Pulmonary artery endothelial cell (primary cell): Measurements from ENCODE around the gene CAMSAP2. TPM values are rescaled to one million over a fixed set of nuclear protein-coding genes. Genes with fewer than 3 reads are reported as not detected.

Source experiments
- DNase-seq: peaks from one replicate; pipeline ENCODE4 v3.0.0-alpha.2; 2011; ENCODE audit warnings: low read depth, low spot score
- total RNA-seq: library from RNA; depleted of rRNA; stranded (reverse); fragments of >200 nt; gene quantifications from 2 replicates; pipeline ENCODE4 v1.2.3, GENCODE V29; 2014

Gene CAMSAP2, protein sequence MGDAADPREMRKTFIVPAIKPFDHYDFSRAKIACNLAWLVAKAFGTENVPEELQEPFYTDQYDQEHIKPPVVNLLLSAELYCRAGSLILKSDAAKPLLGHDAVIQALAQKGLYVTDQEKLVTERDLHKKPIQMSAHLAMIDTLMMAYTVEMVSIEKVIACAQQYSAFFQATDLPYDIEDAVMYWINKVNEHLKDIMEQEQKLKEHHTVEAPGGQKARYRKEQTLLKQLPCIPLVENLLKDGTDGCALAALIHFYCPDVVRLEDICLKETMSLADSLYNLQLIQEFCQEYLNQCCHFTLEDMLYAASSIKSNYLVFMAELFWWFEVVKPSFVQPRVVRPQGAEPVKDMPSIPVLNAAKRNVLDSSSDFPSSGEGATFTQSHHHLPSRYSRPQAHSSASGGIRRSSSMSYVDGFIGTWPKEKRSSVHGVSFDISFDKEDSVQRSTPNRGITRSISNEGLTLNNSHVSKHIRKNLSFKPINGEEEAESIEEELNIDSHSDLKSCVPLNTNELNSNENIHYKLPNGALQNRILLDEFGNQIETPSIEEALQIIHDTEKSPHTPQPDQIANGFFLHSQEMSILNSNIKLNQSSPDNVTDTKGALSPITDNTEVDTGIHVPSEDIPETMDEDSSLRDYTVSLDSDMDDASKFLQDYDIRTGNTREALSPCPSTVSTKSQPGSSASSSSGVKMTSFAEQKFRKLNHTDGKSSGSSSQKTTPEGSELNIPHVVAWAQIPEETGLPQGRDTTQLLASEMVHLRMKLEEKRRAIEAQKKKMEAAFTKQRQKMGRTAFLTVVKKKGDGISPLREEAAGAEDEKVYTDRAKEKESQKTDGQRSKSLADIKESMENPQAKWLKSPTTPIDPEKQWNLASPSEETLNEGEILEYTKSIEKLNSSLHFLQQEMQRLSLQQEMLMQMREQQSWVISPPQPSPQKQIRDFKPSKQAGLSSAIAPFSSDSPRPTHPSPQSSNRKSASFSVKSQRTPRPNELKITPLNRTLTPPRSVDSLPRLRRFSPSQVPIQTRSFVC (N-terminal part only)
- 26.1 and 34.5 TPM in 2 replicates for total RNA-seq

DNA sequence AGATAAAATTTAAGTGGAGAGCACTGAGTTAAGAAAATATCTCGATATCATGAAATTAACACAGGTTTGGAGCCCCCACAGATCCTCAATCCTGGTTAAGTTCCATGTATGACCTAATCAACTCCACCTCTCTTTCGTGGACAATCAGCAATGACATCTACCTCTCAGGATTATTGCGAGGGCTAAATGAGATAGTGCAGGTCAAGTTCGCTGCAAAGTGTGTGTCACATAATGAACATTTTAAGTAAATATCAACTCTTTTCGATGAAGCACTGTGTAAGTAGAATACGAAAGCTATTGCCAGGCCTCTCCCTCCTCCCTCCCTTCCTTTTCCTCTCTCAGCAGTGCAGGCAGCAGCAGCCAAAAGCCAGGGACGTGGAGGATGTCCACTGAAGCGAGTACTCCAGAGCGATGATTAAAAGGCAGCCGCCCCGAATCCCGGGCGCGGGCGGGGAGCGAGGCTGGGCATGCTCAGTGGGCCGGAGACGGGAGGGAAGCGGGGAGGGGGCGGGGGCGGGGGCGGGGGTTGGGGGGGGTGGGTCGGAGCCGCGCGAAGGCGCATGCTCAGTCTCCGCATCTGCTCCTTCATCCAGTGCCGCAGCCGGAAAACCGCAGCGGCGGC lies at the start of gene CAMSAP2:
Gene CAMSAP2 (plus strand): TSS at position 567 of the 622 bp plus-strand sequence. CDS start 935 bp downstream, outside the sequence.
- DNase-seq: peak; percentile 62

DNA sequence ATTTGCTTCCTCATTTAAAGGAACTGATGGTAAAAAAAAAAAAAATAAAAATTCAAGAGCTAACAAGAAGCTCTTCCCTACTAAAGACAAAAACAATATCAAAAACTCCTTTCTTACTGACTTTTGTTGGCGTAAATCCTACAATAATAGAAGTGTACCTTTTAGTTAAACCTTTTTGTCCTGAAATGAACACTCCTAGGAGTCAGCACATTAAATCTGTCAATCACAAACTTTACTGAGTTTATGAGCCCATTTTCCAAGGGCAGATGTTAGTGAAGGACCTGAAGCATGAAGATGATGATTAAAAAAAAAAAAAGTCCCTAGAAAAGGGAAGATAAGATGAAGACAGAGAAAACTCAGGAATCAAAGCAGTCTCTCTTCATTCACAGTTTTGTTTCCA lies 46.4 kb upstream of the CAMSAP2 start:
- no peak for DNase-seq

DNA sequence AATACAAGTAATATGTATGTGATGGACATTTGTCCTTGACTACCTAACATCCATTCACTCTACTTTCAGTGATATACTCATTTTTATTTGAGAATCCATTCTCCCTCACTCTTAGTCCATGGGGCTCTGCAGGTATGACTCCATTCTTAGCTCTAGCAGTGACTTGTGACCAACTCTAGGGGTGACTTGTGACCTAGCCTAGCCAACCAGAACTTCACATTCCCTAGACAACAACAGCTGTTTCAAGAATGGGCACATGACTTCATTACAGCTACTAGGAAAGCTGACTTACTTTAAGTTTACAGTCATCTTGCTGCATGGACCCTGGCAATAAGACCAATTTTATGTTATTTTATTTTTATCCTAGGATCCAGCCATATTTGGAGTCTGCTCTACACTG lies 45.4 kb upstream of the CAMSAP2 start:
- no peak for DNase-seq

DNA sequence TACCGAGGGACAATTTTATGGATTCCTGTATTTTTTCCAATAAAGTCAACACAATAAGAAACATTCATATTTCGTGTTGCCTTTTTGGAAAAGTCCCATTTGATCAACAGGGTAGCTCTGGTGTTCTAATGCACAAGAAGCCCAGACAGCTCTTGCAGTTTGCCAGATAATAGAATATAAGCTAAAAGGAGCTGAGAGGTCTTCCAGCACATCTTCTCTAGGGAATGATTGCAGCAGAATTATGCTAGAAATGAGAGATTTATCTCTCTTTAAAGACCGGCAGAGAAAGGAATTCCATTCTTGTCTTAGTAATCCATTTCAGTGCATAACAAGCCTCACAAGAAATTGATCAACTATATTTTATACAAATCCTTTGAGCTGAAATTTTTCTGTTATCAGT lies 44.0 kb upstream of the CAMSAP2 start:
- no peak for DNase-seq

DNA sequence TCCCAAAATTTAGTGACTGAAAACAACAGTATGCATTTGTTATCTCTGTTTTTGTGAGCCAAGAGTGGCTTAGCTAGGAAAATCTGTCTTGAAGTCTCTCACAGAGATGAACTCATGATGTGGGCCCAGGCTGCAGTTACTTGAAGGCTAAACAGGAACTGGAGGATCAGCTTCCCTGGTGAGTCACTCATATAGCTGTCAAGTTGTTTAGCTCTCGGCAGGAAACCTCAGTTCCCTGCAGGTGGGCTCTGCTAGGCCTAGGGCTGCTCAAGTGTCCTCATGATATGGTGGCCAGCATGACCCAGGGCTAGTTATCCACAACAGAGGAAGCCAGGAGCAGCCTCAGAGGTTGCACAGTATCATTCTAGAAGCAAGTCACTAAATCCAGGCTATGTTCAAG lies 38.8 kb upstream of the CAMSAP2 start:
- peak; percentile 39 for DNase-seq

DNA sequence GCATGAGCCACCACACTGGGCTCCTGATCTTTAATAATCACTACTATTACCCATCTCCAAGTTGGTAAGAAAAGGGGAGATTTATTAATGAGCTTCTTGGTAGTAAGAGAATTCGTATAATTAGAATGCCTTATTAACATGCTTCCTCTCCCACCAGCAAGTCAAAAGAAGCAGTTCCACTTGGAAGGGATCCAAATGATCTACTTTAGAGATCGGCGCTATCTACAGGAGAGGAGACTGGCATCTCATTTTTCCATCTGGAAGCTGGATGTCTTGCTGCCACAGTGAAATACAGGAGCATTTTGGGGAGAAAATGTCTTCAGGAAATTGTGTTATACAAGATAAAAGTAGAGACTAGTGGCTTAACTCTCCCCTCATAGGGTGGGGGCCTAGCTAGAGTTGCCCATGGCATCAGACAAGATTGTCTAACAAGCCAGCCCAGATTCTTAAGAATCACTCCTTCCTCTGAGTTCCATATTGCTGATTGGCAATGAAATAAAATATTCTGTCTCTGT lies 33.6 kb upstream of the CAMSAP2 start:
- DNase-seq: no peak

DNA sequence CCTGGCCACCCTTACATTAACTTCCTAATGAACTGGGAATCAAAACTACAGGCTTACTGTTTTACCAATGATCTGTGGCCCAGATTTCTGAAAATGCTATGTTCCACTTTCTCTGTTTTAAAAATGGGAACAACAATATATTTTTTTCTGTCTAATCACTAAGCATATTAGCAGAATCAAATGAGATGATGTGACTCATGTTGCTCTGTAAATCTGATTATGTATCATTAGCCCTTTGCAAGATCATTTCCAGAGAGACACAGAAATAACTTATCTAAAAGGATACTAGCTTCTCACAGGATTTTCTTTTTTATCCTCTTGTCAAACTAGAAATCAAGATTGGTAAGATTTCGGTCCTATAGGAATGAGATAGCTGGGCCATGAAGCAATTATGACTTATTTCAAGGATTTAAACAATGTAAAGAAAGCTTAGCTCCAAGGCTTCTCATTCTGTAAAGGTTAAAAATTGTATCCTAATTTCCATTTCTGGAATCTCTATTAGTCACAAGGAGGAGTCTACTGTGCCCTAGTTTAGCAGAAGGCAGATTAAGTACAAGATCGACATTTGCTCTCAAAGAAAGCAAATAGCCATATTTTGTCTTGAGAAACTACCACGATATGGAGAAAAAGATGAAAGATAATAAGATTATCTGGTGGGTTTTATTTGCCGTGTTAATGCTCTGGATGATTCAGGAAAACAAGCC lies 32.4 kb upstream of the CAMSAP2 start:
- DNase-seq: no peak

DNA sequence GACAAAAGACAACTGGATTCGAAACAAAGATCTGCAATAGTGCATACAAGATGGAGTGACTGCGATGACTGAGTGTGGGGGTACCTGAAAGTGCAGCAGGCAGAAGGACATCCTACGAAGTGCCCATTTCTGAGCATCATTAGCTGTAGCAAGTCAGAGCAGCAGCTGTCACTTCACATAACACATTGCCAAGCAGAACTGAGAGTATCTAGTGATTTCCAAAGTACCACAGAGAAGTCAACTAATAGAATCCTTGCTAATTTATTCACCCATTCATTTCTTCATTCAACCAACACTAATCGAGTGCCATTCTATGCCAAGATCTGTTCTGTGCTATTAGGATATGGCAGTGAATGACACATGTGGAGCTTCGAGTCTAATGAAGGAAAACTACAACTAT lies 31.6 kb upstream of the CAMSAP2 start:
- no peak for DNase-seq

DNA sequence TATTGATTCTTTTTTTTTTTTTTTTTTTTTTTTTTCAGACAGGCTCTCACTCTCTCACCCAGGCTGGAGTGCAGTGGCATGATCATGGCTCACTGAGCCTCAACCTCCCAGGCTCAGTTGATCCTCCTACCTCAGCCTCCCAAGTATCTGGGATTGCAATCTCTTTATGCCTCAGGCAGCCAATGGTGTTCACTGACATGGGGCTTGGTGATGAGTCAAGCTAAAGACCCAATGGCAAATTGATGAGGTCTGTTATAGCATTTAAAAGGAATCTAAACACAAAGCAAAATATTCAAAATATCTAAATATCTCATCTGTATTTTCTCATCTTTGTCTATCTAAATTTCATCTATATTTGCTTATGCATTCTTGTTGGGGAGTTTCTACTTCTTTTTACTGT lies 30.5 kb upstream of the CAMSAP2 start:
- no peak for DNase-seq

DNA sequence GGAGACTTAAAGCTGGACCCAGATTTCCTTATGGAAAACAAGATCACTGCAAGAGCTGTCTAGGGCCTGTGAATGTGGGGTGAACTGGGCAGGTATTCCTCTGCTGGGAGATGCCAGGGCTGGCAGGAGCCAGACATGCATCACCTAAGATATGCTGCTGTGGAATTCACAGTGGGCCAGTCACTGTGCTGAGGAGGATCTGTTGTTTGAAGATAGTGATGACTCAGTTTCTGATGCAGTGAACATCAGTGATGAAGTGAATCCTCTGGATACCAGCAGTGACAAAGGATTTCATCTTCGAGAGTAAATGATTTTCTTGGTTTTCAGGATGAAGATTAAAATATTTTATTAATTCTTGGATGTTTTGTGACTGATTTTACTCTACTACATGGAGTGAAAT lies 29.9 kb upstream of the CAMSAP2 start:
- no peak for DNase-seq

DNA sequence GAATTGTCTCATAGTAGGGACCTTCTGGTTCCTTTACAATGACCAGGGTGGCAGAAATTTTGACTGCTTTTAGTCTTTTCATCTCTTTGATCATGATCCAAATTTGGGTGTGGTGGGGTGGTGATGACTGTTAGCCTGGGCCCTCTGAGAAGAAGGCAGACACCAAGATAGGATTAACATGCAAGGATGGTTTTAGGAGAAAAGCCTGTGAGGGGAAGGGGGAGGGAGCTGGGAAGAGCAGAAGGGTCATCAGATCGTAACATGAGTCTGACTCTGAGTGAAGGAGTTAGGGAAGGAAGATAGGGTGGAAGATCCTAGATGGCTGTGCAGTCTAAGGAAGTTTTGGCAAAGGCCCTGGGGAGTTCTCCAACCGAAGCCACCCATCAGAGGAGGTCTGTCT lies 28.5 kb upstream of the CAMSAP2 start:
- no peak for DNase-seq

DNA sequence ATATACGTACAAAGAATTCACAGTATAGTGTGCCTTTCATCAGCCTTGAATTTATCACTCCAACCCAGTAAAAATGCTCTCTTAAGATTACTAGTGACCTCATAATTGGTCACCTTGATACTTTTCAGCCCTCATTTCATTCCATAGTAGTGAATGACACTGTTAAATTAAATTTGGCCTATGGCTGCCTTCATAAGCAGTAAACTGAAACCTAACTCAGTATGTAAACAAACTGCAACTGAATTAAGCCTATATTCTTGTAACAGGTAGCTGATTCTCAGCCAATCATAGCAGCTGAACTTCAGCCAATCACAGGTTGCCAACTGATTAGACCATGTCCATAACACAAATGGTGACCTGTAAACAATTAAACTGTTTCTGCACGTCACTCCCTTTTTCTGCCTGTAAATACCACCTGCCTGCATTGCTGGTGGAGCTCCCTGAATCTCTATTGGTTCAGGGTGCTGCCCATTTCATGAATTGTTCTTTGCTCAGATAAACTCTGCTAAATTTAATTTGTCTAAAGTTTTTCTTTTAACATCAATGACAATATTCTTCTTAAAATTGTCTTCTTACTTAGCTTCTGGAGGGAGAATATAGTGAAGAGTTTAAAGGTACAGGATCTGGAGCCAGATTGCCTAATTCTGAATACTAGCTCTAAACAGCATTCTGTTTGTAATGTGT lies 24.0 kb upstream of the CAMSAP2 start:
- no peak for DNase-seq

DNA sequence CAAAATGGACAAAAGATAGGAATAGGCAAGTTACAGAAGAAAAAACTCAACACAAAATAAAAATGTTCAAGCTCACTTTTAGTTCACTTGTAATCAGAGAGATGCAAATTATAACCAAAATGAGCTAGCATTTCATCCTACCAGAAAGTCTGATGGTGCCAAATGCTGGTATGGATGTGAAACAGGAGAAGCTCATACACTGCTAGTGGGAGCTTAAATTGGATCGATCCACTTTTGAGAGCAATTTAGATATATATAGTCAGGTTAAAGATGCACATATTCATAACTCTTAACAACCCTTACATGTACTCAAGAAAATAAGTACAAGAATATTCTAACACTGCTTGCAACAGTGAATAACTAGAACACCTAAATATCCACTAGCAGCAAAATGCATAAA lies 18.5 kb upstream of the CAMSAP2 start:
- DNase-seq: no peak

DNA sequence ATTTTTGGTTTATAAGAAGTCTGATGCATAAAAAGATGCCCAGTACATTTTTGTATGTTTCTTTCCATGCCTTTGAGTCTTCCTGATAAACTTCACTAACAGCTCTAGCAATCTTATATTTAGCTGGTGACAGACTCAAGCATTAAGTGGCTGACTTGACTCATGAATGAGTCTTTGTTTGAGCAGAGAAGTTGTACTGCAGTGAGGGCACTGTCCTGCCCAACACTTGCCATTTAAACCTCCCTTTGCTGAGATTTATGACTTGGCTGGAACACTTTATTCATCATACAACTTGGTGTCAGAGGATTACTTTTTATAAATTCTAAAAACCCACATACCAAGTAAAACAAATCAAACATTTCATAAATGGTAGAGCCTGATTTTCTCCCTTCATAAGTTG lies 14.6 kb upstream of the CAMSAP2 start:
- DNase-seq: no peak

DNA sequence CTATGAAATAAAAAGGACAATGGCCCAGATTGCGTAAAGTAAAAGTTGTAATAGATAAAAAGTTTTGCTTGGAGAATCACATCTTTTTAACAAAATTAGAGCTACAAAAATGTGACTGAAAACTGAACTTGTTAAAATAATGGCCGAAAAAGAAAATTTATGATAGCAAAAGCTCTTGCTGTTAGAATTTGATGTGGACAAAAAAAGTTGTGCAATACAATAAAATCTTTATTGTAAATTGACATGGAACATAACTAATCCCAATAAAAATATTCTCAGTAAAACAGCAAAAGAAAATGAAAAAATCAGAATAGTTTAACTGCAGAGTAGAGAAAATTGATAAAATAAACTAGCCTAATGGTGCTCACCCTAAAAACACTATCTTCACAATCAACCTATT lies 11.4 kb upstream of the CAMSAP2 start:
- DNase-seq: no peak

DNA sequence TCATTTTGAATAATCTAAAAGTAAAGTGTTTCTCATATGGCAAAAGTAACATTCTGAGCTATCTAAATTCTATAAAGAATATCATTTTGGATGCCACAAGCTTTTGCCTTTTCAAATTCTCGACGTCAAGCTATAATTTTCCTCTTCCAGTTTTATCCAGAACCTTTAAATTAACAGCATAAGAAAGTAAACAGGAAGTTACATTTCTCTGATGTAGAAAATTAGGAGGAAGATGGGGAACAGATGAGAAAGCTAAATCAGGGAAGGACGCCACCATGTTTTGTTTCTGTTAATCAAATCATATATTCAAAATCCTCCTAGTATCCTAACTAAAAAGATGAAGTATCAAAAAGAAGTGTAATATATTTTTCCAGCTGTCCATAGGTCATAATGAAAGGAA lies 8.8 kb upstream of the CAMSAP2 start:
- no peak for DNase-seq

DNA sequence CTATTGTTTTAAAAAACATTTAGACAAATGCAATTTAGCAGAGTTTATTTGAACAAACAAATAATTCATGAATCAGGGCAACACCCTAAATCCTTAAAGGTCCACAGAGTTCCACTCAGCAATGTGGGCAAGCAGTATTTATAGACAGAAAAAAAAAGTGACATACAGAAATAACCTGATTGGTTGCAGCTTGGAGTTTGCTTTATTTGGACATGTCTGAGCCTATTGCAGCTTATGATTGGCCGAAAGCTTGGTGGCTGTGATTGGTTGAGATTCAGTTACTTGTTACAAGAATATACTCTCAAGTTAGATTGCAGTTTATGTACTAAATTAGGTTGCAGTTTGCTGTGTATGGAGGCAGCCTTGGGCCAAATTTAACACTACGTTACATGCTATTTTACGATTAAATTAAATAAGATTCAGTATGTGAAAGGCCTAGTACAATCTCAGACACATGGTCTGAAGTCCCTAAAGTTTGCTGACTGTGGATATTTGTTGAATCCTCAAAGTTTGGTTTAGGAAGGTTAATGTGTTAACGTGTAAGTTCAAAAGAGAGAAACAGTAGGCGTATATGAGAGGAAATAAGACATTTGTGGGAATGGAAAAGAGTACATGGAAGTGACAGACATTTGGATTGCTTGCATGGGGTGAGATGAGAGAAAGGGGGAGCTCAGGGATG lies 6.9 kb upstream of the CAMSAP2 start:
- no peak for DNase-seq

DNA sequence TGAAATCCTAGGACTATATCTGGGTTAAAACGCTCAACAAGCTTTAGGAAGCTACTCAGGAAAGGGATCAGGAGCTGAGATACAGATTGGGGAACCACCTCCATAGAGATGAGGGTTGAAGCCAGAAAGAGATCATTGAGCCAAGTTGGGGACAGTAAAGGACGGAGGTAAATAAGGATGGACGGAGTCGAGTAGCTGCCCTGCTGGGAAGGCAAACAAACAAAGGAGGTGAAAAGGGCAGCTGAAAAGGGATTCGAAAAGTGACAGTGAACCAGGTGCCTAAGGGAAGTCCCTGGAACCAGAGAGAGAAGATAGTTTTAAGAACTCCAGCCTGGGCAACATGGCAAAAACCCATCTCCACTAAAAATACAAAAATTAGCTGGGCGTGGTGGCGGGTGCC lies 6.3 kb upstream of the CAMSAP2 start:
- DNase-seq: no peak

DNA sequence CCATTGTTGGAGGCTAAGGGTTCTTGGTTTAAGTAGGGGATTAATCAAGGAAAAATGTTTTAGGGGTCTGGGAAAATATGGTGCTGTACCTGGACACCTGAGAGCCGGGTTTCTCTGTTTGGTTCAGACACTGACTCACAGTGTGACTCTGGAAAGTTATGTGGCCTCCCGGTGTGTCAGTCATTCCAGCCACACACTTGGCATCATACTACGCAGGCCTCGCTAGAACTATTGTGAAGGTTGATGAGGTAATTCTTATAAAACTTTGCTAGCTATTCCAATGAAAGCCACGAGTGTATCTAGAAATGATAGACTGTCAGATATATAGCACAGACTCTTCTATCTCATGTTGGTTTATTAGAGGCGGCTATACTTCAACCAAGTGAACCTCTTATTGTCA lies 4.8 kb upstream of the CAMSAP2 start:
- no peak for DNase-seq
